ENCODE data around the gene RASSF6. TPM values are rescaled to one million over a fixed set of nuclear protein-coding genes. Genes with fewer than 3 reads are reported as not detected.

Gene RASSF6
- total RNA-seq, 1 experiment from 2014 or later = 0.22 TPM

- WGBS (ENCODE audit: extremely low coverage, insufficient read length, low lambda C conversion rate) = no CpG with 5 or more reads among the region's 2 CpGs
- no peak overlapping the region for H3K4me3 Mint-ChIP-seq
- no peak overlapping the region for H4K91ac ChIP-seq (ENCODE audit: insufficient read length, low read depth, low read length)
These were observed 75.6 kb downstream of the RASSF6 start for GRCh38 chr4:73544620-73545019.

More at GRCh38 chr4:73544620-73545019, 75.6 kb downstream of the RASSF6 start:
- H3K27ac Mint-ChIP-seq = no peak overlapping the region; a peak in 1 of 7 replicates
- Histone ChIP-seq H2BK20ac (ENCODE audit: low read depth, low read length, poor library complexity, severe bottlenecking) (no peak overlapping the region), H2AK5ac (ENCODE audit: insufficient read length, low read length) (no peak overlapping the region), H3K27ac (ENCODE audit: insufficient read length, low read depth, low read length) (no peak overlapping the region), H3K56ac (ENCODE audit: insufficient read length, low read depth, low read length) (no peak overlapping the region), H2BK15ac (ENCODE audit: low read depth, low read length) (no peak overlapping the region), H2BK120ac (ENCODE audit: low read depth, low read length, poor library complexity, severe bottlenecking) (no peak overlapping the region), H4K20me1 (ENCODE audit: control insufficient read depth, insufficient read depth, insufficient read length) (no peaks in the 10 kb centered on the region), H3K27me3 (ENCODE audit: insufficient read depth, low read length) (no peaks in the 10 kb centered on the region), H3K23me2 (ENCODE audit: insufficient read length, low read depth, low read length, poor library complexity, severe bottlenecking) (no peaks in the 10 kb centered on the region), H3K4ac (ENCODE audit: low read depth, low read length) (no peak overlapping the region), H3K79me1 (ENCODE audit: insufficient read depth, low read depth, low read length, poor library complexity, severe bottlenecking) (no peaks in the 10 kb centered on the region), H2AFZ (ENCODE audit: low read length) (no peak overlapping the region), H3K4me1 (ENCODE audit: insufficient read depth, low read length) (no peaks in the 10 kb centered on the region; the same call in 1 of the 2 replicates), H3K23ac (ENCODE audit: insufficient read length, low read depth, low read length) (no peak overlapping the region), H4K5ac (ENCODE audit: insufficient read length, low read depth, low read length) (no peak overlapping the region), H2BK12ac (ENCODE audit: insufficient read length, low read depth, low read length) (no peak overlapping the region), H3K4me2 (ENCODE audit: insufficient read depth, insufficient read length, low read length) (no peak overlapping the region), H3K18ac (ENCODE audit: insufficient read length, low read depth, low read length) (no peak overlapping the region), H3T11ph (ENCODE audit: low read length) (no peak overlapping the region), H3K14ac (ENCODE audit: insufficient read depth, low read length) (no peak overlapping the region), H2BK5ac (ENCODE audit: insufficient read length, low read length) (no peak overlapping the region), H3K79me2 (ENCODE audit: insufficient read depth, low read length) (no peaks in the 10 kb centered on the region), H4K8ac (replicated peaks; ENCODE audit: insufficient read length, low read depth, low read length) (no peak overlapping the region), H3K9me3 (ENCODE audit: control insufficient read depth, low read depth, low read length) (no peaks in the 10 kb centered on the region), H3K9ac (ENCODE audit: extremely low read depth, insufficient read length, low read length) (no peak overlapping the region)
- H3K4me1 Mint-ChIP-seq = peaks cover 6% of the 10 kb centered on the region in 2 experiments; a peak in 2 of 4 replicates
- H3K27me3 Mint-ChIP-seq (ENCODE audit: low read depth) = peaks cover 2% of the 10 kb centered on the region; the same call in 1 of the 2 replicates
- no peak for TF ChIP-seq CTCF (conservative IDR thresholded peaks at IDR 0.05)
- no peak for DNase-seq
- H3K36me3 Mint-ChIP-seq (ENCODE audit: insufficient read depth in 1 of 3, low read depth in 3 of 3) = peaks cover 0 to 7% (median 5%) of the 10 kb centered on the region in 3 experiments; a peak in 5 of 7 replicates
- peaks cover 12% of the 10 kb centered on the region in 2 experiments for H3K9me3 Mint-ChIP-seq
